DOHH2 (cell line): Measurements from ENCODE around the gene HBP1.

Experiments used
- H3F3A ChIP-seq: fragments of 200-600 bp; sonication (generic), shearing (Covaris generic); 2 replicates; pipeline ENCODE4 v1.6.0; 2016; ENCODE audit warnings: antibody characterized with exemption, mild to moderate bottlenecking; ENCODE audit not compliant: control insufficient read depth, insufficient read depth
- H3K27ac ChIP-seq: fragments of 200-600 bp; sonication (generic); 2 replicates; pipeline ENCODE4 v1.5.1; 2014; ENCODE audit warnings: low read depth, mild to moderate bottlenecking, low read length, moderate library complexity
- H3K27me3 ChIP-seq: fragments of 200-600 bp; sonication (generic); 2 replicates; pipeline ENCODE4 v1.6.1; 2014; ENCODE audit warnings: mild to moderate bottlenecking, low read length, mixed read lengths; ENCODE audit not compliant: control insufficient read depth
- H3K36me3 ChIP-seq: fragments of 200-600 bp; sonication (generic); 2 replicates; pipeline ENCODE4 v1.6.1; 2014; ENCODE audit warnings: mild to moderate bottlenecking, low read length, moderate library complexity, mixed read lengths; ENCODE audit not compliant: control insufficient read depth
- H3K4me1 ChIP-seq: fragments of 200-600 bp; sonication (generic); 2 replicates; pipeline ENCODE4 v1.6.1; 2014; ENCODE audit warnings: mild to moderate bottlenecking, low read length, mixed read lengths; ENCODE audit not compliant: control insufficient read depth
- H3K4me2 ChIP-seq: fragments of 200-600 bp; sonication (generic); 2 replicates; pipeline ENCODE4 v1.6.0; 2014; ENCODE audit warnings: mild to moderate bottlenecking, low read length, moderate library complexity
- H3K4me3 ChIP-seq: fragments of 200-600 bp; sonication (generic); 2 replicates; pipeline ENCODE4 v1.5.1; 2014; ENCODE audit warnings: mild to moderate bottlenecking, low read length, mixed read lengths
- H3K79me2 ChIP-seq: fragments of 200-600 bp; sonication (generic); 2 replicates; pipeline ENCODE4 v1.6.1; 2014; ENCODE audit warnings: mild to moderate bottlenecking, low read length, mixed read lengths; ENCODE audit not compliant: control insufficient read depth
- H3K9me2 ChIP-seq: fragments of 200-600 bp; sonication (generic); replicated peaks from 2 replicates; pipeline ENCODE4 v1.6.1; 2014; ENCODE audit warnings: mild to moderate bottlenecking, low read length, mixed read lengths; ENCODE audit not compliant: control insufficient read depth
- H3K9me3 ChIP-seq: fragments of 200-600 bp; sonication (generic); 2 replicates; pipeline ENCODE4 v1.6.1; 2014; ENCODE audit warnings: antibody characterized with exemption, low read length, mixed read lengths; ENCODE audit not compliant: control insufficient read depth, insufficient read depth
- H4K20me1 ChIP-seq: fragments of 200-600 bp; sonication (generic); 2 replicates; pipeline ENCODE4 v1.6.0; 2014; ENCODE audit warnings: low read depth, mild to moderate bottlenecking, antibody characterized with exemption, low read length, moderate library complexity; ENCODE audit not compliant: control insufficient read depth, insufficient read depth
- EZH2phosphoT487 ChIP-seq: fragments of 200-600 bp; sonication (generic); IDR thresholded peaks from 2 replicates; pipeline ENCODE4 v1.6.1; 2017; ENCODE audit warnings: borderline replicate concordance, mild to moderate bottlenecking, antibody characterized with exemption, low read length, moderate library complexity, mixed read lengths
- TF ChIP-seq, protein P1 (sequence below): fragments of 200-600 bp; sonication (generic); IDR thresholded peaks from one replicate; pipeline ENCODE4 v1.5.1; 2014; ENCODE audit warnings: antibody characterized with exemption, mild to moderate bottlenecking, low read depth, low read length; ENCODE audit not compliant: poor library complexity, severe bottlenecking

HBP1 gene, protein sequence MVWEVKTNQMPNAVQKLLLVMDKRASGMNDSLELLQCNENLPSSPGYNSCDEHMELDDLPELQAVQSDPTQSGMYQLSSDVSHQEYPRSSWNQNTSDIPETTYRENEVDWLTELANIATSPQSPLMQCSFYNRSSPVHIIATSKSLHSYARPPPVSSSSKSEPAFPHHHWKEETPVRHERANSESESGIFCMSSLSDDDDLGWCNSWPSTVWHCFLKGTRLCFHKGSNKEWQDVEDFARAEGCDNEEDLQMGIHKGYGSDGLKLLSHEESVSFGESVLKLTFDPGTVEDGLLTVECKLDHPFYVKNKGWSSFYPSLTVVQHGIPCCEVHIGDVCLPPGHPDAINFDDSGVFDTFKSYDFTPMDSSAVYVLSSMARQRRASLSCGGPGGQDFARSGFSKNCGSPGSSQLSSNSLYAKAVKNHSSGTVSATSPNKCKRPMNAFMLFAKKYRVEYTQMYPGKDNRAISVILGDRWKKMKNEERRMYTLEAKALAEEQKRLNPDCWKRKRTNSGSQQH

DNA sequence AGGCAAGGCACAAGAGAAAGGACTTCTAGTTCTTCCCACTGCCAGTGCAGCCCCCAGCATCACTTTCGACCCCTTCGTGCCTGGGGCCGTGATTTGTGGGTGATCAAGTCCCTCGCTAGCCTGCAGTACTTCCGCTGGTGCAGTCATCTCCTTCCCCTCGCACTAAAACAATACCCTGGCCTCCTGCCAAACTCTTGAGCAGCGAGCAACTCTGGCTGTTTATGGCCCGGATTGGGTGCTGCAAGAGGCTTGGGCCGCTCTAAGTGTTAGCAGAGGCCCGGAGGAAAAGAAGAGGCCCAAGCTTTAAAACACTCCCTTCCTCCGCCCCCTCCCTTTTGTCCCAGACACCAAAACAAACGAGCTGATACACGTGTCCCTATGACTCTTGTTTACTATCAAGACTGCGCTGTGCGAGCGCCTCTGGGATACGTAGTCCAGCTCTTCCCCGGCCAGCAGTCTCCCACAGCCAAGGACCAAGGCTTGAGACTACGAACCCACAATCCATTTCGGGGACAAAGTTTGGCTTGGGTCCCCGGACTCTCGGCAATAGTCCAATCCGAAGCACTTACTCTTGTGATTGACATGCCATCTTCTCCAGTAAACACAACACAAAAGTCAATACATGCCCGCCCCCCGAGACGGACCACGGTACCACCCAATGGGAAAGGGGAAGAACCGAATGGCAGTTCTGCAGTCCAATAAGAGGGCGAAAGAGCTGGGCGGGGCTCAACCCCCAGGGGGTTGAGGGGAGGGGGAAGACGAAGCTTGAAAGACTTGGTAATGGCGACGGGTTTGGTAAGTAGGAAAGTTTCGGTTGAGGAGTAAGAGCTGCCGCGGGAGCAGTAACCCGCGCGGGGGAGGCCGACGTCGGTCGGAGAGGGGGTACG is at the start of gene HBP1:
Gene HBP1 (plus strand): TSS at position 771 of the 887 bp plus-strand sequence. CDS start 10,891 bp downstream, outside the sequence.
- peaks cover 15% of the 10 kb centered on the region for H3F3A ChIP-seq
- peak within 1 kb of the TSS; percentile 91 for H3K4me2 ChIP-seq
- TF ChIP-seq, protein P1, sequence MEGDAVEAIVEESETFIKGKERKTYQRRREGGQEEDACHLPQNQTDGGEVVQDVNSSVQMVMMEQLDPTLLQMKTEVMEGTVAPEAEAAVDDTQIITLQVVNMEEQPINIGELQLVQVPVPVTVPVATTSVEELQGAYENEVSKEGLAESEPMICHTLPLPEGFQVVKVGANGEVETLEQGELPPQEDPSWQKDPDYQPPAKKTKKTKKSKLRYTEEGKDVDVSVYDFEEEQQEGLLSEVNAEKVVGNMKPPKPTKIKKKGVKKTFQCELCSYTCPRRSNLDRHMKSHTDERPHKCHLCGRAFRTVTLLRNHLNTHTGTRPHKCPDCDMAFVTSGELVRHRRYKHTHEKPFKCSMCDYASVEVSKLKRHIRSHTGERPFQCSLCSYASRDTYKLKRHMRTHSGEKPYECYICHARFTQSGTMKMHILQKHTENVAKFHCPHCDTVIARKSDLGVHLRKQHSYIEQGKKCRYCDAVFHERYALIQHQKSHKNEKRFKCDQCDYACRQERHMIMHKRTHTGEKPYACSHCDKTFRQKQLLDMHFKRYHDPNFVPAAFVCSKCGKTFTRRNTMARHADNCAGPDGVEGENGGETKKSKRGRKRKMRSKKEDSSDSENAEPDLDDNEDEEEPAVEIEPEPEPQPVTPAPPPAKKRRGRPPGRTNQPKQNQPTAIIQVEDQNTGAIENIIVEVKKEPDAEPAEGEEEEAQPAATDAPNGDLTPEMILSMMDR = no peak
- no peak for TF ChIP-seq EZH2phosphoT487
- H3K4me3 ChIP-seq = peak within 1 kb of the TSS; percentile 90
- H3K27ac ChIP-seq = peak within 1 kb of the TSS; percentile 87
- no peaks in the 10 kb centered on the region for H4K20me1 ChIP-seq
- H3K36me3 ChIP-seq = no peaks in the 10 kb centered on the region
- no peaks in the 10 kb centered on the region for H3K9me2 ChIP-seq
- no peaks in the 10 kb centered on the region for H3K9me3 ChIP-seq
- H3K79me2 ChIP-seq = peaks cover 36% of the 10 kb centered on the region
- H3K4me1 ChIP-seq = peaks cover 35% of the 10 kb centered on the region
- H3K27me3 ChIP-seq = no peaks in the 10 kb centered on the region

DNA sequence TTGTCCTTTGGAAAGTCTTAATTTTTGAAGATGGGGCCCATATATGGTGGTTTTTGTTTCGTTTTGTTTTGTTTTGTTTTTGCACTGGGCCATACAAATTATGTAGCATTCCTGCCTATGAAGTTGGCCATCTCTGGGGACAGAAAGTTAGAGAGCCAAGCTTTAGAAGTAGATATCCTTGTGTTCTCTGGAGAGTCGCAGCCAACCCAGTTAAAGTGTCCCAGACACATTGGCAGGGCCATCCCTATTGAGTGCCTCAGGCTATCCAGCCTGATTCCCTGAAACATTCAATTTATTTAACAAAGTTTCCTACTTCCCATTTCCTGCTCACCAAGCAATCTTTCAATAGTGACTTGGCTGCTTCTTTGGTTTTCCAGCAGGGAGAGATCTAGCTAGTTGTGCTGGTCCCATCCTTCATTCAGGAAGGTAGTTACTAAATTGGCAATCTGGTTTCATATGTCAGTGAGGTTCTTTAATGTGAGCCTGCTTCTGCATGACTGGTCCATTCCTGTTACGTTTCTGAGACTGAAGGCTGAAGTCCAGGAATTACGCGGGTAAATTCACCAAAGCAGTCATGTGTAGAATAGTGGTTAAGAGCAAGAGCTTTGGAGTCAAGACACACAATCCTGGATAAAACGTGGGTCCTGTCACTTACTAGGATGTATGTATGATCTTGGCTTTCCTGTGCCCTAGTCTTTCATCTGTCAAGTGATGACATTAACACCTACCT is 49.3 kb upstream of the HBP1 start:
- Histone ChIP-seq H3K27me3 (no peaks in the 10 kb centered on the region), H3F3A (no peaks in the 10 kb centered on the region), H3K9me3 (no peaks in the 10 kb centered on the region), H3K36me3 (peaks cover 9% of the 10 kb centered on the region), H3K27ac (no peak overlapping the region), H3K4me3 (no peak overlapping the region), H3K79me2 (peaks cover 70% of the 10 kb centered on the region), H3K9me2 (no peaks in the 10 kb centered on the region), H4K20me1 (no peaks in the 10 kb centered on the region), H3K4me1 (peaks cover 40% of the 10 kb centered on the region), H3K4me2 (no peak overlapping the region)
- TF ChIP-seq, protein P1 = no peak
- no peak for TF ChIP-seq EZH2phosphoT487

DNA sequence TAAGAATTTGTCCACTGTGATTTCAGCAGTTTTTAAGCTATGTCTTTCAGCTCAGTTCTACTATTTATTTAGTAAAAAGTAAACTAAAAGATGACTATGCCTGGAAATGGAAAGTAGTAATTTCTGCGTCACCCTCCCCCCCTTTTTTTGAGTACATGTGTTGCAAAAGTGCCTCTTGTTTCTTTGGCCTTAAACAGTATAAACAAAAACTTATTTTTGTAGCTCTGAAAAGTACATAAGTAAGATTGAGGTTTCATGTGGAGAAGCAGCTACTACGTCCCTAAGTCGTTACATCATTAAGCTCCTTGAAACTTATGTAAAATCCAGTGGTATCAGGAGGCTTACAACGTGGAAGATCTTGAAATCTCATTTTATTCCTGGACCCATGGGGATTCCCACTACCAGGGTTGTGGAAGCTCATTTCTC is 46.3 kb upstream of the HBP1 start:
- Histone ChIP-seq H3K9me2 (no peaks in the 10 kb centered on the region), H3K27me3 (no peaks in the 10 kb centered on the region), H3K79me2 (peaks cover 55% of the 10 kb centered on the region), H3K4me3 (no peak overlapping the region), H3K4me1 (peaks cover 41% of the 10 kb centered on the region), H4K20me1 (no peaks in the 10 kb centered on the region), H3K36me3 (peaks cover 9% of the 10 kb centered on the region), H3K27ac (no peak overlapping the region), H3K4me2 (no peak overlapping the region), H3F3A (no peaks in the 10 kb centered on the region), H3K9me3 (no peaks in the 10 kb centered on the region)
- TF ChIP-seq, protein P1 = no peak
- TF ChIP-seq EZH2phosphoT487 = no peak
